H1 (cell line): ENCODE measurements around the gene CDPF1. TPM values are rescaled to one million over a fixed set of nuclear protein-coding genes. Genes with fewer than 3 reads are reported as not detected.

Source experiments
- ASH2L ChIP-seq: fragments of 200-600, 300-600 bp; sonication (generic); IDR thresholded peaks from one replicate; pipeline ENCODE4 v1.7.1; 2017; ENCODE audit warnings: low read length
- ATF3 ChIP-seq: IDR thresholded peaks from 2 replicates; pipeline ENCODE4 v1.6.1; 2011; ENCODE audit warnings: low read depth, mild to moderate bottlenecking, low read length; ENCODE audit not compliant: insufficient read depth
- BACH1 ChIP-seq: IDR thresholded peaks from 2 replicates; pipeline ENCODE4 v1.6.1; 2012; ENCODE audit warnings: low read length, improper control_type of control experiment
- BCL11A ChIP-seq, 2 experiments: IDR thresholded peaks; one replicate each; pipeline ENCODE4 v1.6.1; 2011; ENCODE audit warnings: low read depth in 2 of 2, low read length in 2 of 2, mild to moderate bottlenecking in 2 of 2
- CEBPB ChIP-seq: IDR thresholded peaks from 2 replicates; pipeline ENCODE4 v1.6.1; 2012; ENCODE audit warnings: low read depth, low read length
- CHD1 ChIP-seq: IDR thresholded peaks from 2 replicates; pipeline ENCODE4 v1.6.1; 2012; ENCODE audit warnings: low read depth, low read length, improper control_type of control experiment
- CTBP2 ChIP-seq: IDR thresholded peaks from 2 replicates; pipeline ENCODE4 v1.7.0; 2011; ENCODE audit warnings: borderline replicate concordance, mild to moderate bottlenecking, moderate library complexity, mixed read lengths, low read length; ENCODE audit not compliant: insufficient read depth, insufficient read length
- E2F6 ChIP-seq: IDR thresholded peaks from 2 replicates; pipeline ENCODE4 v1.6.1; 2012; ENCODE audit warnings: inconsistent platforms
- EGR1 ChIP-seq: IDR thresholded peaks from 2 replicates; pipeline ENCODE4 v1.6.1; 2011; ENCODE audit warnings: low read depth, low read length, borderline replicate concordance
- EP300 ChIP-seq, 2 experiments: IDR thresholded peaks; 1 replicate in 1 of 2; 2 replicates in 1 of 2; pipeline ENCODE4 v1.6.1; 2011 to 2012; ENCODE audit warnings: low read depth in 2 of 2, low read length in 2 of 2, mild to moderate bottlenecking in 2 of 2, borderline replicate concordance in 1 of 2, inconsistent platforms in 1 of 2, moderate library complexity in 1 of 2
- EZH2 ChIP-seq: fragments of 200-600 bp; sonication (generic); IDR thresholded peaks from 2 replicates; pipeline ENCODE4 v1.7.1; 2012; ENCODE audit warnings: low read depth, mild to moderate bottlenecking, moderate library complexity, low read length, inconsistent platforms; ENCODE audit not compliant: severe bottlenecking
- GTF2F1 ChIP-seq: IDR thresholded peaks from 2 replicates; pipeline ENCODE4 v1.6.1; 2012; ENCODE audit warnings: low read depth, low read length, improper control_type of control experiment, borderline replicate concordance
- JUN ChIP-seq: IDR thresholded peaks from 2 replicates; pipeline ENCODE4 v1.6.1; 2011; ENCODE audit warnings: low read depth, mild to moderate bottlenecking, improper control_type of control experiment, low read length
- MAFK ChIP-seq: IDR thresholded peaks from 2 replicates; pipeline ENCODE4 v1.6.1; 2012; ENCODE audit warnings: low read depth, mild to moderate bottlenecking, improper control_type of control experiment, low read length
- MAX ChIP-seq: IDR thresholded peaks from 2 replicates; pipeline ENCODE4 v1.6.1; 2012; ENCODE audit warnings: inconsistent platforms
- POLR2A ChIP-seq, 2 experiments: IDR thresholded peaks; 1 replicate in 1 of 2; 2 replicates in 1 of 2; pipeline ENCODE4 v1.6.1; 2011; ENCODE audit warnings: low read depth in 2 of 2, low read length in 2 of 2, mild to moderate bottlenecking in 2 of 2; ENCODE audit errors: control extremely low read depth in 1 of 2
- RAD21 ChIP-seq, 2 experiments: IDR thresholded peaks in 1 of 2; conservative IDR thresholded peaks in 1 of 2; 2 replicates each; pipeline ENCODE4 v1.6.1; 2011; ENCODE audit warnings: low read depth in 2 of 2, low read length in 2 of 2, improper control_type of control experiment in 1 of 2, inconsistent platforms in 1 of 2, mild to moderate bottlenecking in 1 of 2, moderate library complexity in 1 of 2
- SP2 ChIP-seq: IDR thresholded peaks from 2 replicates; pipeline ENCODE4 v1.6.1; 2012; ENCODE audit warnings: mild to moderate bottlenecking, low read length, inconsistent platforms
- TAF7 ChIP-seq: optimal IDR thresholded peaks from 2 replicates; pipeline ENCODE3; 2011; ENCODE audit warnings: low read depth, mild to moderate bottlenecking, inconsistent platforms, low read length, moderate library complexity, borderline replicate concordance
- TBP ChIP-seq: IDR thresholded peaks from 2 replicates; pipeline ENCODE4 v1.6.1; 2011; ENCODE audit warnings: low read depth, low read length, improper control_type of control experiment
- YY1 ChIP-seq: IDR thresholded peaks from 2 replicates; pipeline ENCODE4 v1.6.1; 2011; ENCODE audit warnings: low read depth, mild to moderate bottlenecking, low read length
- polyA plus RNA-seq, 7 experiments: library from polyadenylated mRNA; depleted of rRNA in 3 of 7; stranded (reverse) in 5 of 7; unstranded in 2 of 7; fragments of >200 nt in 5 of 7; fragments of 200-250 nt in 2 of 7; gene quantifications; 1 replicate in 5 of 7; 2 replicates in 1 of 7; 4 replicates in 1 of 7; pipeline versions ENCODE4 v1.2.1 to v1.2.3, GENCODE V29; 2011 to 2013; ENCODE audit warnings: missing spikeins in 2 of 7, mixed read lengths in 2 of 7
- total RNA-seq: library from RNA; stranded (reverse); fragmentation: NEBNext Ultra II Directional; extraction: Animal tissue kit (Norgen Biotek cat#: 25700); gene quantifications from 2 replicates; pipeline ENCODE4 v1.2.1, GENCODE V29; 2021

CDPF1 gene
- total and polyA plus RNA-seq, 2 of the 8 experiments (the other 6 are each of a cell fraction or from before 2014, with no cell fraction given) = 9.7 to 13.7 TPM

GRCh38 chr22:46250035-46250782 lies at the start of gene CDPF1 (continued):
- peak; percentile 75 for TF ChIP-seq MAX
- no peak for TF ChIP-seq MAFK
- TF ChIP-seq CHD1 = no peak
- no peak; the same call in 1 of the 2 replicates for TF ChIP-seq BACH1
- TF ChIP-seq TAF7 = no peak
- TF ChIP-seq CEBPB = no peak
- TF ChIP-seq POLR2A (IDR thresholded peaks at IDR 0.05; ENCODE audit: control extremely low read depth in 1 of 2, low read depth in 2 of 2, low read length in 2 of 2) = no peak
- TF ChIP-seq E2F6 = peak; percentile 90
- TF ChIP-seq TBP = peak; percentile 34; the same call in 1 of the 2 replicates
- TF ChIP-seq ATF3 = no peak
- TF ChIP-seq EP300 (IDR thresholded peaks at IDR 0.05; ENCODE audit: borderline replicate concordance in 1 of 2, low read depth in 2 of 2, low read length in 2 of 2) = no peak
- peak; percentile 70 for TF ChIP-seq ASH2L
- TF ChIP-seq EZH2 = peak; percentile 63
- no peak; a peak in 1 of 4 replicates for TF ChIP-seq RAD21 (IDR thresholded peaks at IDR 0.05 in 1 of 2, conservative IDR thresholded peaks at IDR 0.05 in 1 of 2; ENCODE audit: low read depth in 2 of 2, low read length in 2 of 2)
- TF ChIP-seq BCL11A (IDR thresholded peaks at IDR 0.05; ENCODE audit: low read depth in 2 of 2, low read length in 2 of 2) = no peak
- no peak for TF ChIP-seq YY1
- no peak for TF ChIP-seq CTBP2
- no peak for TF ChIP-seq GTF2F1
- TF ChIP-seq JUN = no peak
- no peak for TF ChIP-seq EGR1
- TF ChIP-seq SP2 = no peak
